GM12875 (cell line): Measurements from ENCODE around the gene CACNA1H.
"Not testable (repeated sequence)": the region's sequence is repeated elsewhere in the genome, so short reads cannot be mapped to it uniquely, and the experiment has no call there.

Experiments used
- H3K4me3 ChIP-seq: one replicate; pipeline ENCODE4 v1.5.1; 2011; ENCODE audit warnings: low read depth, low read length, control low read depth
- CTCF ChIP-seq: IDR thresholded peaks from 2 replicates; pipeline ENCODE4 v1.5.1; 2011; ENCODE audit warnings: low read depth, mild to moderate bottlenecking, control low read depth, inconsistent platforms, low read length, moderate library complexity, borderline replicate concordance; ENCODE audit not compliant: insufficient read depth

The CACNA1H gene

GRCh38 chr16:1182316-1182671 lies 29.4 kb downstream of the CACNA1H start:
- H3K4me3 ChIP-seq, result no peak overlapping the region
- no peak for TF ChIP-seq CTCF

DNA sequence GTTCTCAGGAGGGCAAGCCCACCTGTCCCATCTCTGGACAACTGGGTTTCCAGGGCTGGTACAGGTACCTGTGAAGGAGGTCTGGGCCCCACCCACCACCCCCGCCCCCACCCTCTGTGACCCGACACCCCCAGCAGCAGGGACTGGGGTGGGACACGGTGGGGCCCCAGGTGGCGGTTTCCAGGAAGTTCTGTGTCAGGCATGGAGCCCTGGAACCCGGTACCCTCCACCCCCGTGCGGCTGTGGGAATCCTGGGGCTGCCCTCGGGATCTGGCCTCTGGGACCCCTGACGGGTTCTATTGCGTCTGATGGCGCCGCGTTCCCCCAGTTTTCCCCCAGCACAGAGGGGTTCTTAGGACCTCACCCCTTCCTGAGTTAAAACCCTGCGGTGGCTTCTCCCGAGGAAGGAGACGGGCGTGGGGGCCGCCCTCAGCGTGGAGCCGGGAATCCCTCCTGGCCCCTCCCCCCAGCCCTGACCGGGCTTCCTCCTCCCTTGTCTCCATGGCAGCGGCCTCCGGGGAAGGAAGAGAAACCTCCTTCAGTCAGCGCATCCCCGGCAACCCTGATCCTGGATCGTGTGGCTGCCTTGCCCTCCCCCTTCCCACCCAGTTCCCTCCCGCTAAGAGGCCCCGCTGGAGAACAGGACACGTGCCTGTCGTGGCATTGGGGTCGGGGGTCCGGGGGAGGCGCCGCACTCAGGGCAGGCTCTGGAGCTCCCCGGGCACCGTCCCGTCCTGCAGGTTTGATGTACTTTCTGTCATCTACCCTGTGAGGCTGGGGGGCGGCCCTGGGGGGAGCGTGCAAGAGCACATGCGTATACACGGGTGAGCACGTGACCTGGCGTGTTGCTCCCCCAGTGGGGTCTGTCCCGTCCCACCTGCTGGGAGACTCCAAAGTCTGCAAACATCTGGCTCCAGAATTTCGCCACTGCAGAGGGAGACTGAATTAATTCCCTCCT lies 30.3 kb downstream of the CACNA1H start:
- H3K4me3 ChIP-seq, result no peak overlapping the region
- no peak for TF ChIP-seq CTCF

DNA sequence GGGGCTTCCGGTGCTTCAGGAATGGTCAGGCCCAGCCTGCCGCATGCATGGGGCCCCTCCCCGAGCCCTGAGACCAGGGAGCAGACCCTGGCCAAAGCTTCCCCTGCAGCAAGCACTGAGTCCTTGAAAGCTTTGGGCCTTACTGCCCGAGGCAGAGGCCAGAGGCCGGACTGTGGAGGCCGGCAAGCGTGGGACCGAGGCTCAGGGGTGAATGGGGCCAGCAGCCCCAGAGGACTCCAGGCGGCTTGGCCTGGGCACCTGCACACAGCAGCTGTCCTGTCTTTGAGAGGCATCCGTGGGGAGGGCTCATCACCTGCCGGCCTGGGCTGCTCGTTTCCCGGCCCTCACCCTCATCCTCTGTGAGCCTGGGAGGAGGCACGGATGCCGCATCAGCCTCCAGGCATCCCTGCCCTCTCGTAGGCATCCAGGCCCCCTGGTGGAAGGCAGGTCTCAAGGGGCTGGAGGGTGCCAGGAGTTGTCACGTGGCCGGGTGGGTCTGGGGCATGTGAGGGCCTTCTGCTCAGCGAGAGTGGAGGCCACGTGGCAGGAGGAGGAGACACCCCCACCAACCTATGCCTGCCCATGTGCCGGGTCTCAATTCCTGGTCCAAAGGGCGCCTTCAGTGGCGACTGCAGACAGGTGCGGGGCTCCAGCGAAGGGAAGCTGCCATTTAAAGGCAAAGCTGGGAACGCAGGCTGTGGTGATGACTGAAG lies 31.4 kb downstream of the CACNA1H start:
- no peak overlapping the region for H3K4me3 ChIP-seq
- no peak for TF ChIP-seq CTCF

DNA sequence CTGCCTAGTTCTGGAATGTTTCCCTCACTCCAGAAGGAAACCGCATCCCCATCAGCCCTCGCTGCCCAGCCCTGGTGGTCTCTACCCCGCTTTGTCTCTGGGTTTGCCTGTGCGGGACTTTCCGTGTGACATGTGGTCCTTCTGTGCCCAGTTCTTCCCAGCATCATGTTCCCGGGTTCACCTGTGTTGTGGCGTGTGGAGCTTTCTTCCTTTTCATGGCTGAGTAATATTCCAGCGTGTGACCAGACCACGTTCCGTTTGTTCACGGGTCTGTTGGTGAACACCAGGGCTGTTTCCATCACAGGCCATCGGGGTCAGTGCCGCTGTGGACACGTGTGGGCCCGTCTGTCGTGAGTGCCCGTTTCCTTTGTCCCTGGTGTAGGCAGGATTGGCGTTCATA lies 32.1 kb downstream of the CACNA1H start:
- H3K4me3 ChIP-seq, result no peak overlapping the region
- TF ChIP-seq CTCF, result no peak

DNA sequence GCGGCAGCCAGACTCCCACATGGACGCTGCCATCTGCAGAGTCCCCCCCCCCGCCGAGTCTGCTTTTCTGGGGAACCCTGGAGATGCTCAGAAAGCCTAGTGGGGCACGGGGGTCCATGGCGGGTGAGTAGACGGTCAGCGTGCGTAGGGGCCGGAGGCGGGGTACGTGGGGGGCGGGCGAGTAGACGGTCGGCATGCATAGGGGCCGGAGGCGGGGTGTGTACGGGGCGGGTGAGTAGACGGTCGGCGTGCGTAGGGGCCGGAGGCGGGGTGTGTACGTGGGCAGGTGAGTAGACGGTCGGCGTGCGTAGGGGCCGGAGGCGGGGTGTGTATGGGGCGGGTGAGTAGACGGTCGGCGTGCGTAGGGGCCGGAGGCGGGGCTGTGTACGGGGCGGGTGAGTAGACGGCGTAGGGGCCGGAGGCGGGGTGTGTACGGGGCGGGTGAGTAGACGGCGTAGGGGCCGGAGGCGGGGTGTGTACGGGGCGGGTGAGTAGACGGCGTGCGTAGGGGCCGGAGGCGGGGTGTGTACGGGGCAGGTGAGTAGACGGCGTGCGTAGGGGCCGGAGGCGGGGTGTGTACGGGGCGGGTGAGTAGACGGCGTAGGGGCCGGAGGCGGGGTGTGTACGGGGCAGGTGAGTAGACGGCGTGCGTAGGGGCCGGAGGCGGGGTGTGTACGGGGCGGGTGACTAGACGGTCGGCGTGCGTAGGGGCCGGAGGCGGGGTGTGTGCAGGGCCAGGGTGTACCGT lies 32.7 kb downstream of the CACNA1H start:
- H3K4me3 ChIP-seq, result not testable (repeated sequence)

DNA sequence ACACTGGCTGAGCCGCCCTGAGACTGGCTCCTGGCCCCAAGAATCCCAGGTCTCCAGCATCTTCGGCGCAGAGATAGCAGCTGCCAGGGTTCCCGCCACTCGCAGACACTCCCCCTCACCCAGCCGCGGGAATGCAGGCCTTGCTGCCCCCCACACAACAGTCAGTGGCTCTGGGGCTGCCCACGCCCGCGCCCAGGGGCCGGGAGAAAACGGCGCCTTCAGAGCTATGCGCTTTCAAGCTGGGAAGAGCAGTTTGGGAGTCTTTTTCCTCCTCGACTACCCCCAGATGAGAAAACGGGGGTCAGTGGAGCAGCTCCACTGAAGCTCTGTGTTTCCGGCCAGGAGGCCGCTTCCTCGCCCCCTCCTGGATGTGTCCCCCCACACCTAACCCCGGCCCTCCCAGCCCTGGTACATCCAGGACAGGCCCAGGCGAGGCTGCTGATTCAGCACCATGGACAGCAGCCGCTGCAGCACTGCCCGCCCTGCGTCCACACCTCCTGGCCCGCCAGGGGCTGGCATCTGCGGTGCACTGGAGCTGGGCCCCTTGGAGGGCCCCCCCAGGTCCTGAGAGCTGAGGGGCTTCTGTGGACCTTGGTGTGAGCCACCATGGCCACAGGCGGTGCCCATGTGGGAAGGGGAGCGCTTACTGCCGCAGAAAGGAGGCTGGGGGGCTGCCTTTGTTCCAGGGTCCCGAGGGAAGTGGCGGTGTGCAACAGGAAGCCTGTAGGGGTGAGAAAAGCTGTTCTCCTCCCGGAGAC lies 35.7 kb downstream of the CACNA1H start:
- no peak overlapping the region for H3K4me3 ChIP-seq
- TF ChIP-seq CTCF, result no peak

DNA sequence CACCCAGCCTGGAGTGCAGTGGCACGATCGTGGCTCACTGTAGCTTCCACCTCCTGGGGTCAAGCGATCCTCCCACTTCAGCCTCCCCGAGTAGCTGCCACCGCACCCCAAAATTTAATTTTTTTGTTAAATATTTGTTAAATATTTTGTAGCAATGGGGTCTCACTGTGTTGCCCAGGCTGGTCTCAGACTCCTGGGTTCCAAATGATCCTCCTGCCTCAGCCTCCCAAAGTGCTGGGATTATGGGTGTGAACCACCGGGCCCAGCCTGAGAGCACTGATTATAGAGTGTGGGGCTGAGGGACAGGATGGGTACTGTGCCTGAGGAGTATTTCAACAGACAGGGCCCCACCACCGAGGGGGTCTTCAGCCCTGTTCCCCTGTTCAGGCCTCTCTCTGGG lies 36.5 kb downstream of the CACNA1H start:
- no peak overlapping the region for H3K4me3 ChIP-seq
- no peak for TF ChIP-seq CTCF

DNA sequence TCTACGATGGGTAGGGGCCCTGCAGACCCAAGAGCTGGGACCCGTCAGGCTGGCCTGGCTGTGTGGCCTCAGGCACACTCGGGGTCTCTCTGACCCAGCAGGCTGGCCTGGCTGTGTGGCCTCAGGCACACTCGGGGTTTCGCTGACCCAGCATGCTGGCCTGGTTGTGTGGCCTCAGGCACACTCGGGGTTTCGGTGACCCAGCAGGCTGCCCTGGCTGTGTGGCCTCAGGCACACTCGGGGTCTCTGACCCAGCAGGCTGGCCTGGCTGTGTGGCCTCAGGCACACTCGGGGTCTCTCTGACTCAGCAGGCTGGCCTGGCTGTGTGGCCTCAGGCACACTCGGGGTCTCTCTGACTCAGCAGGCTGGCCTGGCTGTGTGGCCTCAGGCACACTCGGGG lies 37.9 kb downstream of the CACNA1H start:
- H3K4me3 ChIP-seq, result not testable (repeated sequence)
